Mesodermal cell (in vitro differentiated cells): ENCODE measurements around the gene DDX56.
A peak's percentile ranks its signal among the peaks of the same experiment; 100 is the strongest.

Experiments used
- H3K27ac ChIP-seq: 2 replicates; pipeline ENCODE4 v1.7.0; 2013; ENCODE audit warnings: mild to moderate bottlenecking, low read depth, low read length, moderate library complexity; ENCODE audit not compliant: severe bottlenecking
- H3K36me3 ChIP-seq: 2 replicates; pipeline ENCODE4 v1.7.1; 2013; ENCODE audit warnings: mild to moderate bottlenecking, low read length, moderate library complexity; ENCODE audit not compliant: control insufficient read depth, insufficient read depth
- H3K4me1 ChIP-seq: one replicate; pipeline ENCODE4 v1.7.1; 2013; ENCODE audit warnings: mild to moderate bottlenecking, low read length; ENCODE audit not compliant: insufficient read depth, control insufficient read depth, poor library complexity, severe bottlenecking
- H3K4me3 ChIP-seq: 2 replicates; pipeline ENCODE4 v1.7.0; 2013; ENCODE audit warnings: low read length, control low read depth, mild to moderate bottlenecking; ENCODE audit not compliant: insufficient read depth, poor library complexity, severe bottlenecking; ENCODE audit errors: extremely low read depth
- H3K9me3 ChIP-seq: 2 replicates; pipeline ENCODE4 v1.7.1; 2013; ENCODE audit warnings: mild to moderate bottlenecking, low read length, moderate library complexity; ENCODE audit not compliant: control insufficient read depth
- WGBS, 2 experiments: methylation state at CpG; one replicate each; pipeline ENCODE4 v1.1.5; 2013; ENCODE audit warnings: missing lambda C conversion rate in 2 of 2; ENCODE audit not compliant: insufficient coverage in 2 of 2; 5-methylcytosine and 5-hydroxymethylcytosine counted together

DDX56 gene

DNA sequence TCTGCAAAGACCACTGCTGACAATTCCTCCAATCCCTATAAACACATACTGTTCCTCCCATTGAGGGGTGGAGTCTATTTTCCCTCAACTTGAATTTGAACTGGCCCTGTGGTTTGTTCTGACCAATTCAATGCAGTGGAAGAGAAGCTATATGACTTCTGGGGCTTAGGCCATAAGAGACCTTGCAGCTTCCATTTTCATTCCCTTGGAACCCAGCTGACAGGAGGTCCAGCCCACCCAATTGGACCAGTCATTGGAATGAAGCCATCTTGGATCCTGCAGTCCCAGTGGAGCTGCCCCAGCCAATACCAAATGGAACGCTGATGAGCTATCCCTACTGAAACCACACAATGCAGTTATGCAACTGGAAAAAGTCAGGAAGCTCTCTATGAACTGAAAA is 17.2 kb upstream of the DDX56 start:
- no peaks in the 10 kb centered on the region for H3K36me3 ChIP-seq
- H3K9me3 ChIP-seq = no peaks in the 10 kb centered on the region
- H3K27ac ChIP-seq = no peak overlapping the region
- 86 to 100% methylated on average over 1 of the region's 1 CpG for whole genome bisulfite sequencing, 2 experiments
- no peak overlapping the region for H3K4me3 ChIP-seq
- H3K4me1 ChIP-seq = no peaks in the 10 kb centered on the region

DNA sequence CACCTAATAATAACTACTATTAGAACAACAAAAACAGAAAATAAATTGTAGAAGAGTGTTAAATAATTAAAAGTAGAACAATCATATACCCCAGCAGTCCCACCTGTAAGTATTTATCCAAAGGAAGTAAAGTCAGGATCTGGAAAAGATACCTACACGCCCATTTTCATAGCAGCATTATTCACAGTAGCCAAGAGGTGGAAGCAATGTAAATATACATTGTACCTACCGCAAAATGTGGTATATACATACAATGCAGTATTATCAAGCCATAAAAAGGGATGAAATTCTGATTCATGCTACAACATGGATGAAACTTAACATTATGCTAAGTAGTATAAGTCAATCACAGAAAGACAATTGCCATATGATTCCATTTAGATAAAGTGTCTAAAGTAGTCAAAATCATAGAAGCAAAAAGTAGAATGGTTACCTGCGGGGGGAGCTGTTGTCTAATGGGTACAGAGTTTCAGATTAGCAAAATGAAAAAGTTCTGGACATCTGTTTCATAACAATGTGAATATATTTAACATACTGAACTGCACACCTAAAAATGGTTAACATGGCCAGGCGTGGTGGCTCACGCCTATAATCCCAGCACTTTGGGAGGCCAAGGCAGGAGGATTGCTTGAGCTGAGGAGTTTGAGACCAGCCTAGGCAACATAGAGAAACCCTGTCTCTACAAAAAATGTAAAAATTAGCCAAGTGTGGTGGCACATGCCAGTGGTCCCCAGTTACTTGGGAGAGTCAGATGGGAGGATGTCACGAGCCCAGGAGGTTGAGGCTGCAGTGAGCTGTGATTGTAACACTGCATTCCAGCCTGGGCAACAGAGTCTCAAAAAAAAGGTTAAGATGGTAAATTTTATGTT is 14.4 kb upstream of the DDX56 start:
- H3K9me3 ChIP-seq = no peaks in the 10 kb centered on the region
- 31 to 67% methylated on average over 3 of the region's 6 CpGs for WGBS, 2 experiments
- H3K36me3 ChIP-seq = no peaks in the 10 kb centered on the region
- H3K27ac ChIP-seq = no peak overlapping the region
- no peaks in the 10 kb centered on the region for H3K4me1 ChIP-seq
- no peak overlapping the region for H3K4me3 ChIP-seq

DNA sequence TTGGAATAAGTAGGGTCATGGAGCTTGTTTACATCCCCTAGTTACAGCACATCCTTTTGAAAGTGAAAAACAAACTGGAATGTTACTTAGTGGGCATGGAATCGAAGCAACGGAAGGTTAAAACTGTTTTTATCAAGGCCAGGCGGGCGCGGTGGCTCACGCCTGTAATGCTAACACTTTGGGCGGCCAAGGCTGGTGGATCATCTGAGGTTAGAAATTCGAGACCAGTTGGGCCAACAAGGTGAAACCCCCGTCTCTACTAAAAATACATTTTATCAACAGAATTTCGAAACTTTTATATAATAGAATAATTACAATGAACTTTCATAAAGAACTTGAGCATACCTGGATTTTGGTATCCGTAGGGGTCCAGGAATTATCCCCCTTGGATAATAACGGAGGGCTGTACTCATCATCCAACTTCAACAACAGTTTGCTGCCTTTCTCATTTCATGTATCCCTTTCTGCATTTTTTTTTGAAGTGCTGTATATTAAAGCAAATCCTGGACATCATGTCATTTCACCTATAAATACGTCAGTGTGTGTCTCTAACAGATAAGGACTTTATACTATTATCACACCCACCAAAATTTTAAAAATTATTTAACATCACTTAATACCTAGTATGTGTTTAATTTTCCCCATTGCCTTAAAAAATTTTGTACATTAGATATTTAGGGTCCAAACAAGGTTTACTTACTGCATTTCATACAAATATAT is 9.6 kb upstream of the DDX56 start:
- peak overlapping the region; percentile 83 for H3K4me3 ChIP-seq
- no peaks in the 10 kb centered on the region for H3K4me1 ChIP-seq
- no peak overlapping the region for H3K27ac ChIP-seq
- H3K9me3 ChIP-seq = no peaks in the 10 kb centered on the region
- H3K36me3 ChIP-seq = peaks cover 29% of the 10 kb centered on the region
- WGBS, 2 experiments = 93 to 94% methylated on average over 8 to 9 of the region's 13 CpGs

DNA sequence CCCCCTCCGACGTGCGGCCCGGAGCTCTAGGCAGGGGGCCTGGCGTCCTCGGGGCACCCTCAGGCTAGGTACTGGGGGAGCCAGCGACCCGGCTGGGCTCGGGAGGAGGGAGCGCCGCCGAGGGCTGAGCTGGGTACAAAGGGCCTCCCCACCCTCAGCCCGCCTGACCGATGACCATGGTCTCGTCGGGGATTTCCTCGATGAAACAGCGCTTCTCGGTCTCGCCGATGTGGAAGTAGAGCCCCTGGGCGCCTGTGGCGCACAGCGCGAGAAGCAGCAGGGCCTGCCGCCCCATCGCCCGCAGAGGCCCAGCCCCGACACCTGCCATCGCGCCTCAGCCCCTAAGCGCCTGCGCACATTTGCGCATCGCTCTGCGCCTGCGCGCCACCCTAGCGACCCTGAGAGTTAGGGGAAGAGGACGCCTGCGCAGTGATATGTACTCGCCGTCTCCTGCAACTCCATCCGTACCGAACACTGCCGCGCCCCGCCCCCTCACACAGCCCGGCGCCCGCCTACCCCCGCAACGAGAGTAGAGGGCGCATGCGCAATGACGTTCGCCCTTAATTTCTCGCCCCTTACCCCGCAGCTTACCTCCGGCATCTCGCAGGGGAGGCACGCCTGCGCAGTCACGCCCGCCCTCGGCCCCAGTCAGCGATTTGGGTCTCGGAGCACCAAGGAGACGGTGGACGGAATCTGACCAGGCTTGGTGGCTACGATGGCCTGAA is 8.3 kb upstream of the DDX56 start, which contains the start of gene TMED4:
TSS of gene TMED4 (minus strand) at position 353 of the 725 bp plus-strand sequence. CDS start at position 328, 25 bp downstream.
- 0% methylated on average over 45 to 70 of the region's 71 CpGs for WGBS, 2 experiments

DNA sequence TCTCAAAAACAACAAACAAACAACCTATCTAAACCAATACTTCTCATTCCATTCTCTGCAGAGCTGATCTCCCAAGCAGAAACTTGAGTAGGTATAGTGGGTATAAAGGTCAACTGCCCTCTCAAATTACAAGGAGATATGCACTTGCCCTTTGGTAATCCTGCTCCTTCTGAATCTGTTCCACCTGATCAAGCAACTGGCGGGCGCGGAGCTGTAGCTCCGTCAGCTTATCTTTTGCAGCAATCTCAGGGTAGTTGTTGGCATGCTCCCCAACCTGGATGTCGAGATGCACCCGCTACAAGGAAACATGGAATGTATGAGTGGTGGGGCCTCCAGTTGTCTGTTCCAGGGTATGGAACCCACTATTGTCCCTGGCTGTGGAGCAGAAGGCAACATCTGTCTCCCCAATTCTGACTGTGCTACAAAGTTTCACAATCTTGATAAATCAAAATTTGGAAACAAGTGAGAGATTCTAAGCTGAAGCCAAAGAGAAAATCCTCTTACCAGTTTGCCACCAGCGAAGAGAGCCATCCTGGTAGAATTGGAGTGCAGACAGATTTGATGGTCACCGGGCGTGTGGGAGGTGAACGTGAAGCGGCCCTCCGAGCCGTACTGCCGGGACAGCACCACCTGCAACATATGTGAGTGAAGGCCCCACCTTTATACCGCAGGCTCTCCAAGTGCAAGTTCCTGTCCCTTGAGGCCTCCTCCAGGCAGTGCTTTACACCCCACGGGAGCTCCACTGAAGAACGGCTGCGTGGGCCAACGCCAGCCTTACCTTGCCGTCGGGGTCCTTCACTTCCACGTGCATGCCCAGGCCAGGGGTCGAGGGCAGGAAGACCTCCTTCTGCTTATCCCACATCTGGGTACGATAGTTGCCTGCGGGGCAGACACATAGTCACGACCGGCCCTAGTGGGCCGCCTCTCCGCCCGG is 7.5 kb upstream of the DDX56 start:
- H3K27ac ChIP-seq = peak overlapping the region; percentile 16

More for the DNA sequence above, 8.3 kb upstream of the DDX56 start, which contains the start of gene TMED4:
- Histone ChIP-seq H3K4me1 (no peaks in the 10 kb centered on the region), H3K9me3 (no peaks in the 10 kb centered on the region), H3K27ac (peak within 1 kb of the TSS; percentile 90), H3K4me3 (peak within 1 kb of the TSS; percentile 83), H3K36me3 (peaks cover 34% of the 10 kb centered on the region)

DNA sequence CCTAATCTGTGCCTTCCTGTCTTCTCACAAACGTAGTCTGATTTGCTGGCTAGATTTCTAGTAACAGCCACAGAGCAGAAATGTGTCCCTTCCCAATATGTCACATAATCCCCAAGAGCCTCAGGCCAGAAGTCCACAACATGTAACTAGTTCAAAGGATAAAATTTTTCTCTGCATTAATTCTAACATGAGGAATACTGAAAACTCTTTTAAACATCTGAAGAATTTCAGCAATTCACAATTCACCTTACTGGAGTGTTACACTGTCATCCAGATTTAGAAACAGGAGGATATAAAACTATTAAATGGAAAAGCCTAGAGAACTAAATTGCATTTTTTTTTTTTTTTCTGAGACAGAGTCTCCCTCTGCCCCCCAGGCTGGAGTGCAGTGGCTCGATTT is 2.5 kb upstream of the DDX56 start:
- Histone ChIP-seq H3K9me3 (no peaks in the 10 kb centered on the region), H3K4me1 (peaks cover 4% of the 10 kb centered on the region), H3K36me3 (peaks cover 65% of the 10 kb centered on the region), H3K27ac (no peak overlapping the region), H3K4me3 (no peak overlapping the region)
- 84 to 89% methylated on average over 2 of the region's 2 CpGs for WGBS, 2 experiments

More for the DNA sequence above, 7.5 kb upstream of the DDX56 start:
- Histone ChIP-seq H3K4me3 (peak overlapping the region; percentile 83), H3K4me1 (no peaks in the 10 kb centered on the region), H3K9me3 (no peaks in the 10 kb centered on the region), H3K36me3 (peaks cover 37% of the 10 kb centered on the region)
- WGBS, 2 experiments = 33 to 34% methylated on average over 27 to 28 of the region's 30 CpGs

DNA sequence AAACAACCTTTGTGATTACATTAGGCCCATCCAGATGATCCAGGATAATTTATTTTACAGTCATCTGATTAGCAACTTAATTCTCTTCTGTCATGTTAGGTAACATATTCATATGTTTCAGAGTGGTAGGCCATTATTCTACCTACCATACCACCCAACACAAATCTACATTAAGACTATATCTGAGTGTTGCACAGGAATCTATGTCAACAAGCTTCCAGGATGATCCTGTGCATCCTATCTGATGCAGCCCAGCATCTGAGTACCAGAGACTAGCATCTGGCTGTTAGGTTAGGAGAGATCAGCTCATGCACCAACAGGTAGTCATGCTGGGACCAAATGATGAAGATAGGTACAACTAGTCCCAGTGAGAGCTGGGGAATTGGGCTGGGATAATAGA is 1.3 kb upstream of the DDX56 start:
- Histone ChIP-seq H3K9me3 (no peaks in the 10 kb centered on the region), H3K36me3 (peaks cover 66% of the 10 kb centered on the region), H3K4me3 (peak overlapping the region; percentile 66), H3K4me1 (peaks cover 4% of the 10 kb centered on the region), H3K27ac (no peak overlapping the region)

DNA sequence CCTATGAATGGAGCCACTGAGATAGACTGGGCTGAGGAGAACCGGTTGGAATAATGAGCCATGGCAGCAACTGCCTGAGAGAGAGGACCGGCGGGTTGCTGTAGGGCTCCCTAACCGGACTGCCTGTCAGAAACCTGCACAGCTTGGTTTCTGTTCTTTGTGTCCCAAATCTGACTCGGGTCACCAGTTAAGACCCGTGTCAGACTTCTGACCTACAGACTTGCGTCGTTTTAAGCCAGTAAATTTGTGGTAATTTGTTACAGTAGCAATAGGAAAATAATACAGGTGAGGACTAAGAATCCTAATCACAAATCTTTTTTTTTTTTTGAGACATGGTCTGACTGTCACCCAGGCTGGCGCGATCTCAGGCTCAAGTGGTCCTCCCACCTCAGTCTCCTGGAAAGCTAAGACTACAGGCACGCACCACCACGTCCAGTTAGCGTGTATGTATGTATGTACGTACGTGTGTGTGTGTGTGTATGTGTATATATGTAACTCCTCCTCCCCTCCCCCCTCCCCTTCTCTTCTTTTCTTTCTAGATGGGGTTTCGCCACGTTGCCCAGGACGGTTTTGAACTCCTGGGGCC is 672 bp upstream of the DDX56 start:
- Histone ChIP-seq H3K4me1 (peaks cover 4% of the 10 kb centered on the region), H3K27ac (peak overlapping the region; percentile 69), H3K36me3 (peaks cover 66% of the 10 kb centered on the region), H3K9me3 (no peaks in the 10 kb centered on the region), H3K4me3 (peak overlapping the region; percentile 66)
- WGBS, 2 experiments = 4 to 29% methylated on average over 5 to 6 of the region's 18 CpGs

DNA sequence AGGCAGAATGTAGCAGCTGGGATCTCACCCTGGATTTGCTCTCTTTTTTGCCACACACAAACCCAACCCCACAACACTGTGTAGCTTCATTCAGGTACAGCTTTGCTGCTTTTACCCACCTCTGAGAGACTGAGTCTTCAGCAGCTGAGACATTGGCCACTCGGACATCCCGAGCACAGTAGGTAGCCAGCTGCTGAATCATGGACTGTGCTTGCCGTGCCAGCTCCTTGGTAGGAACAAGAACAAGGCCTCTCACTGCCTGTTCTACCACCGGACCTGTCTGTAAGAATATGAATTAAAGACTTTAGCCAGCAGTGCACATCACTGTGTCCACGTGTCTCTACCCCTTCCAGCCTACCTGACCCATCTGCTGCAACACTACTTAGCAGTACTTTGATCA is 937 bp downstream of the DDX56 start:
- peaks cover 4% of the 10 kb centered on the region for H3K4me1 ChIP-seq
- no peaks in the 10 kb centered on the region for H3K9me3 ChIP-seq
- 85 to 90% methylated on average over 3 to 4 of the region's 5 CpGs for WGBS, 2 experiments
- H3K36me3 ChIP-seq = peaks cover 67% of the 10 kb centered on the region
- peak overlapping the region; percentile 66 for H3K4me3 ChIP-seq
- H3K27ac ChIP-seq = no peak overlapping the region
